GM12878 (cell line): ENCODE measurements around the gene CA6.

Experiments
- HDAC2 ChIP-seq: fragments of 200-600 bp; sonication (generic); IDR thresholded peaks from 2 replicates; pipeline ENCODE4 v1.6.1; 2017
- TF ChIP-seq, protein P1 (sequence below): IDR thresholded peaks from 2 replicates; pipeline ENCODE4 v1.6.1; 2011; ENCODE audit warnings: low read depth, mild to moderate bottlenecking, low read length, moderate library complexity, borderline replicate concordance; ENCODE audit errors: extremely low read depth

DNA sequence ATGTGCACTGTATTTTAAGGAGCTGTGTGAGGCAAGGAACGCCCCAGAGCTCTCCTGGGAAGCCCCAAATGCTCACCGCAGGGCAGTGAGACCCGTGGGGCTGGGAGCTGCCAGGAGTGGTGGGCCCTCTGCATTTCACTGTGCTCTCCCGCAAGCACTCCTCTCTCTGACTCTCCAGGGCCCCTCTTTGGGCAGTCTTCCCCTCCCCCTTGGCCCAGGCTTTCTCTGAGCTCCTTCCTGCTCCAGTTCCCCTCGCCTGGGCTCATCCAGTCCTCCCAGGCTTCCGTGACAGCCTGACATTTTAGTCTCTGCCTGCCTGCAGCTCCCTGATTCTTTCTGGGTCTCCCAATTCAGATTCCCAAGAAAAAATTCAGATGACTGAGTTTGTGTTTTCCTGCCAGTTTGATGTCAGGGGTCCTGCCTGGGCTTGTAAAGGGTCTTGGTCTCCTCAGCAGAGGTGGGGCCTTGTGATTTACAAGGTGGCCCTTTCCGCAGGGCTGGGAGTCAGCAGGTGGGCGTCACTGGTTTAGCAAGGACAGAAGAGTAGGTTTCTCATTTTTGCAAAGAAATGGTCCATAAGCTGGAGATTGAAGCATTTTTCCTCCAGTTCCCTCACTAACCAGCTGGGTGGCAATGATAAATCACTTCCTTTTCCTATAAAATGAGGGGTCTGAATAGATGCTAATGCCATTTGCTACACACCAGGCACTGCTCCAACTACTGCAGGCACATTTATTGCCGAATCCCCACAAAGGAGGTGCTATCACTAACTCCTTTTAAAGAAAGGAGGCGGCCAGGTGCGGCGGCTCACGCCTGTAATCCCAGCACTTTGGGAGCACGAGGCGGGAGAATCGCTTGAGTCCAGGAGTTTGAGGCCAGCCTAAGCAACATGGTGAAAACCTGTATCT, 1.9 kb upstream of the CA6 start:
- TF ChIP-seq, protein P1, sequence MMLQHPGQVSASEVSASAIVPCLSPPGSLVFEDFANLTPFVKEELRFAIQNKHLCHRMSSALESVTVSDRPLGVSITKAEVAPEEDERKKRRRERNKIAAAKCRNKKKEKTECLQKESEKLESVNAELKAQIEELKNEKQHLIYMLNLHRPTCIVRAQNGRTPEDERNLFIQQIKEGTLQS, result no peak
- TF ChIP-seq HDAC2, result no peak
